GM21381 (cell line): Measurements from ENCODE around the gene IQGAP1.

Experiments used
- ATAC-seq: cut with Tn5 transposase; IDR thresholded peaks from one replicate; pipeline ENCODE4 v1.9.1; 2021; ENCODE audit warnings: mild to moderate bottlenecking, moderate library complexity; ENCODE audit not compliant: unreplicated experiment

The IQGAP1 gene

GRCh38 chr15:90365414-90366055 lies 22.5 kb upstream of the IQGAP1 start:
- ATAC-seq: no peak

GRCh38 chr15:90367576-90367975 lies 20.5 kb upstream of the IQGAP1 start:
- ATAC-seq: no peak

- ATAC-seq: no peak
These were observed 13.0 kb upstream of the IQGAP1 start for GRCh38 chr15:90375071-90375470.

DNA sequence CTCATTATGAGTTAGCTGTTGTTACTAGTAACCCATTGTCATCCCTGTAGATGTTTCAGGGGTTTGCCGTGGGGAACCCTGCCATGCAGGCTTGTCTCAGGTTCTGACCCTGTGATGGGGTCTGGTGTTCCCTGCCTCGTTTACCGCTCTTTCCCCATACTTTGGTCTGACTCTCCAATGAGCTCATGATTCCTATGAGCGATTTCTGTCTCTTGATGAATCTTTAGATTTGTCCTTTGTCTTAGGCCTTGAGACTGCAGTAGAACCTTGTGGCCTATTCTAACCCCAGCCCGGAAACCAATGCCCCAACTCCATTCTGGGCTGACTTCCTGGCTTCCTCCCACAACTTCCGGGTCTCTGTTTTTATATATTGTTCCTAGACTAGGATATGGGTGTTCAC lies 11.3 kb upstream of the IQGAP1 start:
- ATAC-seq: no peak

- no peak for ATAC-seq
These were observed 8.8 kb upstream of the IQGAP1 start for GRCh38 chr15:90379263-90379662.

GRCh38 chr15:90381515-90381914 lies 6.5 kb upstream of the IQGAP1 start:
- ATAC-seq: no peak

GRCh38 chr15:90382320-90382719 lies 5.7 kb upstream of the IQGAP1 start:
- ATAC-seq: no peak

- ATAC-seq: no peak
These were observed 1.8 kb upstream of the IQGAP1 start for GRCh38 chr15:90386221-90386620.

- ATAC-seq: peak; percentile 43
These were observed 679 bp downstream of the IQGAP1 start for GRCh38 chr15:90388462-90389380.

- ATAC-seq: no peak
These were observed 1.5 kb downstream of the IQGAP1 start for GRCh38 chr15:90389513-90389912.

GRCh38 chr15:90393040-90393439 lies 5.0 kb downstream of the IQGAP1 start:
- no peak for ATAC-seq

- ATAC-seq: no peak
These were observed 6.0 kb downstream of the IQGAP1 start for GRCh38 chr15:90394074-90394473.

DNA sequence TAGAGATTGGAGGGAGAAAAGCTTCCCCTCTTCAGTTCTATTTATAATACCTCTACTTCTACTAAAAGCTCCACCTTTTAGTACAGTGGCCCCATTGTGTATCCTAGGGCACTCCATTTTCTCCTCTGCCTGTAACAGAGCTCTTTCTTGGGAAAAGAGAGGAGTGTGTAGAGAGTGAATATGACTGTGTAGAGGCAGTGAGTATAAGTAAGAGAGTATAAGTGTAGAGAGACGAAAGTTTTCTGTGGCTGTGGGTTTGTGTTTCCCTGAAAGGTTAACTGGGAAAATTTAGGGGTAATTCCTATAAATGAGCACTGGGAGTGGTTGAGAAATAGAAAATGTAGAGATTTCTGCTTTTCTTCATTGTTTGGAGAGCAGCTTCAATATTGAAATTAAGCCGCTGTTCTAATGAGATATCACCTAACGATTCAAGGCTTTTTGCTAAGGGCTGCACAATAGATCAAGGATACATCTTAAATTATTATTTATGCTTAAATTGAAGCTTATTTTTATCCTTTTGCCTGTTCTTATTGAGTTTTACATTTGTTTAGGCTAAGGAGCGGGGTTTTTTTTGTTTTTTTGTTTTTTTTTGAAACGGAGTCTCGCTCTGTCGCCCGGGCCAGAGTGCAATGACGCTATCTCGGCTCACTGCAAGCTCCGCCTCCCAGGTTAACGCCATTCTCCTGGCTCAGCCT lies 6.9 kb downstream of the IQGAP1 start:
- no peak for ATAC-seq

- no peak for ATAC-seq
These were observed 8.3 kb downstream of the IQGAP1 start for GRCh38 chr15:90396321-90396720.

DNA sequence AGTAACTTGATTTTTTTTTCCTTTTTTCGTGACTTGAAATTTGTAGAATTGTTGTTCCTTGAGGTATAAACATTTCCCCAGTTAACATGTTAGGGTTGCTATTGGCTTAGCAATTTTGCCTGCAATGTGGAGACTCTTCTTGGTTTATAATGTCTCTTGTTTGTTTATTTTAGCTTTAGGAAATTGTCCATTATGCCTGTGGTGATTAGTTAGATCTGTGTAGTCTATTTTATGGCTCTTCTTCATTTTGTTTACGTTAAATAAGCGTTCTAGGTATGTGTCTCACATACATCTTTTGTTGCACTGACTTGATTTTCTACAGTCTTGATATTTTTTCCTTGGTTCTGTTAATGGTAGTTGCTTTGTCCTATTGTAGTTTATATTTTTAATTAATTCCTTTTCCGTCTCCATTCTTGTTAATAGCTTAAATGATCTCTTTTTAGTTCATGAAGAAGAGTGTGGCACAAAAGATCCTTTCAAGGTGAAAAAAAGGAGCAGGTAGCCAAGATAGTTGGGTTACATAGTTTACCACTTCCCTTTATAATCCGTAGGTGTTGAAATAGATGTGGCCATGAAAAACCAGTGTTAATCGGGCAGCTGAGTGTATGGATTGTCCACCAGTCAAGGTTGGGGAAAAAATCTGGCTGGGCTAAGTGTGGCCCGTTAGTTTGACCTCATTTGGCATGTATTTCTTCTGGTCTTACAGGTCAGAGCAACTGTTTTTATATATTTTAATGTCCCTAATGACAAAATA lies 12.1 kb downstream of the IQGAP1 start:
- ATAC-seq: no peak

GRCh38 chr15:90400759-90401314 lies 12.8 kb downstream of the IQGAP1 start:
- ATAC-seq: peak; percentile 99

GRCh38 chr15:90401495-90401894 lies 13.5 kb downstream of the IQGAP1 start:
- no peak for ATAC-seq

- no peak for ATAC-seq
These were observed 14.2 kb downstream of the IQGAP1 start for GRCh38 chr15:90402223-90402622.

DNA sequence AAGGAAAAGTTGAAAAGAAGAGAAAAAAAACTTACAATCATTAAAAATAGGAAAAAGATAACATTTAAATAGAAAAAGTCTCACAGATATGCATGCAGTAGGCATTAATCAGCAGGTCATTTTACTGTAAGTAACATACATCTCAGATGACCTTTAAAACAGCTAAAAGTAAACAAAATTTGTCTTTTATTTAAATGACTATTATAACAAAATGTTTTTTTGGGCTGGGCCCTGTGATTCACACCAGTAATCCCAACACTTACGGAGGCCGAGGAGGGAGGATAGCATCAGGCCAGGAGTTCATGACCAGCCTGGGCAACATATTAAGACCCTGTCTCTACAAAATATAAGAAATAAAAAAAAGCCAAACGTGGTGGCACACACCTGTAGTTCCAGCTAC lies 14.7 kb downstream of the IQGAP1 start:
- ATAC-seq: no peak

DNA sequence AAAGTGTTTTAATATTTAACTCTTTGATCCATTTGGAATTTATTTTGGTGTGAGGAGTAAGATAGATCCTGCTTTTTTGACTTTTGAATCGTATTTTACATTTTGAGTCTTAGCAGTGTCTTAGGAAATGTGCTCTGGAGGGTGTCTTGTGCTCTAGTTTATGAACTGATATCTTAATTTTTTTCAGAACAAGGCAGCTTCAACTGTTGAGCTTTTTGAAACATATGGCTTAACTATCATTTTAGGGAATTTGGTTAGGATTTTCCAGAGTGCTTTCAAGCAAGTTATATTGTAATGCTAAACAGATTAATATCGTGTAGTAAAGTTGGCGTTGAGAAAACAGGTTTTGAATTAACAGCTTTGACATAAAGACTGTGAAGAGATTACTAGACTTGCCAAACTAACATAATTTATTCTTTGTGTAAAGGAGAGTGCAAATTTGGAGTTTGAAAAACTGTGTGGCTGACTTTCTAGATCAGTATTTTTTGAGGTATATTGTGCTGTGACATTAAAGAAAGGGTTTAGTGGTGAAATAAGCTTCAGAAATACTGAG lies 17.1 kb downstream of the IQGAP1 start:
- no peak for ATAC-seq
